Hepatocyte (in vitro differentiated cells): ENCODE data around the gene TBCK. TPM values are rescaled to one million over a fixed set of nuclear protein-coding genes. Genes with fewer than 3 reads are reported as not detected.

Experiments
- DNase-seq: peaks from one replicate; pipeline ENCODE4 v3.0.0-alpha.2; 2016; ENCODE audit warnings: low spot score
- H2AFZ ChIP-seq: fragments of 200-600 bp; sonication (generic); 2 replicates; pipeline ENCODE4 v1.6.0; 2016; ENCODE audit warnings: antibody characterized with exemption, mild to moderate bottlenecking
- H3K27ac ChIP-seq: fragments of 200-600 bp; sonication (generic); 2 replicates; pipeline ENCODE4 v1.5.1; 2016; ENCODE audit warnings: mild to moderate bottlenecking
- H3K27me3 ChIP-seq: fragments of 200-600 bp; sonication (generic); 2 replicates; pipeline ENCODE4 v1.6.1; 2016
- H3K36me3 ChIP-seq: fragments of 200-600 bp; sonication (generic); replicated peaks from 2 replicates; pipeline ENCODE4 v1.5.1; 2016; ENCODE audit warnings: low read depth; ENCODE audit not compliant: insufficient read depth
- H3K4me1 ChIP-seq: fragments of 200-600 bp; sonication (generic); 2 replicates; pipeline ENCODE4 v1.5.1; 2016; ENCODE audit warnings: mild to moderate bottlenecking, moderate library complexity; ENCODE audit not compliant: insufficient read depth
- H3K4me2 ChIP-seq: fragments of 200-600 bp; sonication (generic); 2 replicates; pipeline ENCODE4 v1.6.0; 2016
- H3K4me3 ChIP-seq: fragments of 200-600 bp; sonication (generic); 2 replicates; pipeline ENCODE4 v1.5.1; 2016; ENCODE audit warnings: mild to moderate bottlenecking
- H3K79me2 ChIP-seq: fragments of 200-600 bp; sonication (generic); 2 replicates; pipeline ENCODE4 v1.6.0; 2017; ENCODE audit warnings: mild to moderate bottlenecking
- H3K9me2 ChIP-seq: fragments of 200-600 bp; sonication (generic); replicated peaks from 2 replicates; pipeline ENCODE4 v1.6.0; 2017; ENCODE audit warnings: mild to moderate bottlenecking; ENCODE audit not compliant: insufficient read depth
- H3K9me3 ChIP-seq: fragments of 200-600 bp; sonication (generic); 2 replicates; pipeline ENCODE4 v1.5.1; 2016; ENCODE audit warnings: low read depth, mild to moderate bottlenecking
- H4K20me1 ChIP-seq: fragments of 200-600 bp; sonication (generic); 2 replicates; pipeline ENCODE4 v1.6.0; 2016; ENCODE audit warnings: mild to moderate bottlenecking; ENCODE audit not compliant: insufficient read depth, poor library complexity, severe bottlenecking
- EZH2 ChIP-seq: fragments of 200-600 bp; sonication (generic); IDR thresholded peaks from 2 replicates; pipeline ENCODE4 v1.6.1; 2016; ENCODE audit warnings: antibody characterized with exemption, mild to moderate bottlenecking, borderline replicate concordance
- EZH2phosphoT487 ChIP-seq: fragments of 200-600 bp; sonication (generic); IDR thresholded peaks from one replicate; pipeline ENCODE4 v1.6.1; 2018; ENCODE audit warnings: antibody characterized with exemption, mild to moderate bottlenecking, low read depth, moderate library complexity; ENCODE audit not compliant: unreplicated experiment, severe bottlenecking
- WGBS: methylation state at CpG from one replicate; pipeline ENCODE4 v1.1.6; 2016; ENCODE audit warnings: low lambda C conversion rate; ENCODE audit errors: missing lambda C conversion rate; 5-methylcytosine and 5-hydroxymethylcytosine counted together
- polyA plus RNA-seq: library from polyadenylated mRNA; unstranded; fragments of >200 nt; fragmentation: Nextera tagmentation; extraction: Ambion mirVana; gene quantifications from 2 replicates; pipeline ENCODE4 v1.2.1, GENCODE V29; 2016
- total RNA-seq: library from RNA; depleted of rRNA; stranded (reverse); fragments of >200 nt; gene quantifications from 2 replicates; pipeline ENCODE4 v1.2.3, GENCODE V29; 2014
- TF ChIP-seq, protein P1 (sequence below): fragments of 200-600 bp; sonication (generic); IDR thresholded peaks from 2 replicates; pipeline ENCODE4 v1.5.1; 2016; ENCODE audit warnings: antibody characterized with exemption, mild to moderate bottlenecking; ENCODE audit not compliant: poor library complexity

The TBCK gene
- total and polyA plus RNA-seq, 2 experiments from 2014 or later, result 19.8 to 49.7 TPM

DNA sequence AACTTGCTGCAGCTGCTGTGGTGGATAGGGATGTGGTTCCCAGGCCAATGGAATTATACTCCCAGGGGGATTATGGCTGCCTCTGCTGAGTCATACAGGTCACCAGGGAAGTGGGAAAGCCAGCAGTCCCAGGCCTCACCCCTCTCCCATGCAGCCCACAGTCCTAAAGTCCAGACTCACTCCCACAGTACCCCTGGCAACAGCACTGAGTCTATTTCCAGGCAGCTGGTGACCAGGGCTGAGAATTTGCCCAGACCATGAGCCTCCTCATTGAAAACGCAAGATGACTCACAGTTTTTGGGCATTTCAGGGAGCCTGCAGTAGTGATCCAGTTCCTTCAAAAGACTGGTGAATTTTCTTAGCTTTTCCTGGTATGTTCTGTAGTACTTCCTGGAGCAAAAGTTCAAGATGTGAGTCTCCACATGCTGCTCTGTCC is 283.1 kb downstream of the TBCK start:
- no peaks in the 10 kb centered on the region for H3K27me3 ChIP-seq
- H3K9me3 ChIP-seq, result no peaks in the 10 kb centered on the region
- H3K4me3 ChIP-seq, result no peak overlapping the region
- no peak overlapping the region for H3K27ac ChIP-seq
- peaks cover 16% of the 10 kb centered on the region for H3K4me1 ChIP-seq
- H2AFZ ChIP-seq, result no peak overlapping the region
- H3K36me3 ChIP-seq, result no peaks in the 10 kb centered on the region
- 74% methylated on average over 1 of the region's 1 CpG for WGBS
- H3K79me2 ChIP-seq, result no peaks in the 10 kb centered on the region
- H3K9me2 ChIP-seq, result no peaks in the 10 kb centered on the region
- TF ChIP-seq, protein P1, sequence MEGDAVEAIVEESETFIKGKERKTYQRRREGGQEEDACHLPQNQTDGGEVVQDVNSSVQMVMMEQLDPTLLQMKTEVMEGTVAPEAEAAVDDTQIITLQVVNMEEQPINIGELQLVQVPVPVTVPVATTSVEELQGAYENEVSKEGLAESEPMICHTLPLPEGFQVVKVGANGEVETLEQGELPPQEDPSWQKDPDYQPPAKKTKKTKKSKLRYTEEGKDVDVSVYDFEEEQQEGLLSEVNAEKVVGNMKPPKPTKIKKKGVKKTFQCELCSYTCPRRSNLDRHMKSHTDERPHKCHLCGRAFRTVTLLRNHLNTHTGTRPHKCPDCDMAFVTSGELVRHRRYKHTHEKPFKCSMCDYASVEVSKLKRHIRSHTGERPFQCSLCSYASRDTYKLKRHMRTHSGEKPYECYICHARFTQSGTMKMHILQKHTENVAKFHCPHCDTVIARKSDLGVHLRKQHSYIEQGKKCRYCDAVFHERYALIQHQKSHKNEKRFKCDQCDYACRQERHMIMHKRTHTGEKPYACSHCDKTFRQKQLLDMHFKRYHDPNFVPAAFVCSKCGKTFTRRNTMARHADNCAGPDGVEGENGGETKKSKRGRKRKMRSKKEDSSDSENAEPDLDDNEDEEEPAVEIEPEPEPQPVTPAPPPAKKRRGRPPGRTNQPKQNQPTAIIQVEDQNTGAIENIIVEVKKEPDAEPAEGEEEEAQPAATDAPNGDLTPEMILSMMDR, result no peak
- TF ChIP-seq EZH2, result no peak
- TF ChIP-seq EZH2phosphoT487, result no peak
- H4K20me1 ChIP-seq, result no peaks in the 10 kb centered on the region
- no peak overlapping the region for H3K4me2 ChIP-seq
- no peak for DNase-seq

DNA sequence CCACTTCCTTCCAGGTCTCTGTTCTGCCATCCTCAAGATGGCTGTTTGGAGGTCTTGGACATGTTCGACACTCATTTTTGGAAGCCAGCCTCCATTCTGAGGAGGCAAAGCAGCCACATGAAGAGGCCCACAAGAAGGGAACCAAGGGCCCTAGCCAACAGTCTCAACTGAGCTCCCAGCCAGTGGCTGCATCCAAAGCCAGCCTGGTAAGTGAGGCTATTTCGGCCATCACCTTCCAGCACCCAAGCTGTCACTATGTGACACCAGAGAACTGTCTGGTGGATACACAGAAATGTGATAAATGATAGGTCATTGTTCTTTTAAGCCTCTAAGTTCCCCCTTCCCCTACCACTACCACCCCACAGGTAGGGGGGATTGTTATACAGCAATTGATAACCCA is 293.6 kb downstream of the TBCK start:
- H3K36me3 ChIP-seq, result no peaks in the 10 kb centered on the region
- no peak overlapping the region for H3K4me3 ChIP-seq
- WGBS, result 91% methylated on average over 2 of the region's 2 CpGs
- no peak overlapping the region for H3K4me2 ChIP-seq
- H3K27ac ChIP-seq, result no peak overlapping the region
- H3K9me2 ChIP-seq, result no peaks in the 10 kb centered on the region
- H3K4me1 ChIP-seq, result no peaks in the 10 kb centered on the region
- no peak overlapping the region for H2AFZ ChIP-seq
- H3K9me3 ChIP-seq, result no peaks in the 10 kb centered on the region
- TF ChIP-seq EZH2, result no peak
- TF ChIP-seq EZH2phosphoT487, result no peak
- TF ChIP-seq, protein P1, result no peak
- no peak for DNase-seq
- H3K79me2 ChIP-seq, result no peaks in the 10 kb centered on the region
- no peaks in the 10 kb centered on the region for H3K27me3 ChIP-seq
- H4K20me1 ChIP-seq, result no peaks in the 10 kb centered on the region

DNA sequence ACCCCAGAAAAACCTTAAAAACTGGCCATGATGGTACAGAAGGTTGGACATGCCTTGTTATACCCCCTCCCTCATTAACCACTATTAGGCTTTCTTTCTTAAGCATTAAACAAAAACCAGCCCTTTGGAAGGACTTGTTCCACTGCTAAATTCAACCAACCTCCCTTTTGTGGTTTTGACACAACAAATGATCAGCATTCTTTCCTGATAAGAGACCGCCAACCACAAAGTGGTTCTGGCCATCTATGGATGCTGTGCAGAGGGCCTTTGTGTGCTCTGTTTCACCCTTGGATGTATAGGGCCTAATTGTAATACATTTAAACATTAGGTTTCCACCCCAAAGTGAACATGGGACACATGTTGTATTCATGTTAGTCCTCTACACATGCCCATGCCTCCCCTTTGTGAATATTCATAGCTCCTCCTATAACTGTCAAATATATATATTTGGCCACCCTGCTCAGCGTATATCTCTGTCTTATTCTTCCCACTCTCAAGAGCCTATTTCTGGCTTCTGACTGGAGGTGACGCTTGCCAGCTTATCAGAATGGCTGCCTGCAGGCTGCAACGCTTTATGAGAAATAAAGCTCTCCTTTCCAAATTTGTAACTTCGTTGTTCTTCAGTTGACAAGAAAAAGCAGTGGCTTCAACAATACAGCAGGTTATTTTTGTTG is 294.1 kb downstream of the TBCK start:
- no peaks in the 10 kb centered on the region for H3K4me1 ChIP-seq
- no peak overlapping the region for H3K27ac ChIP-seq
- H2AFZ ChIP-seq, result no peak overlapping the region
- no peaks in the 10 kb centered on the region for H4K20me1 ChIP-seq
- H3K4me3 ChIP-seq, result no peak overlapping the region
- H3K9me3 ChIP-seq, result no peaks in the 10 kb centered on the region
- H3K4me2 ChIP-seq, result no peak overlapping the region
- DNase-seq, result no peak
- no peaks in the 10 kb centered on the region for H3K9me2 ChIP-seq
- 86% methylated on average over 5 of the region's 5 CpGs for WGBS
- H3K27me3 ChIP-seq, result no peaks in the 10 kb centered on the region
- H3K79me2 ChIP-seq, result no peaks in the 10 kb centered on the region
- H3K36me3 ChIP-seq, result no peaks in the 10 kb centered on the region
- TF ChIP-seq EZH2 (no peak), EZH2phosphoT487 (no peak)
- TF ChIP-seq, protein P1, result no peak
